HepG2 (cell line): ENCODE data around the gene PDP2. TPM values are rescaled to one million over a fixed set of nuclear protein-coding genes. Genes with fewer than 3 reads are reported as not detected.

Experiments used
- E2F2 ChIP-seq: sonication (generic); formaldehyde crosslinking; IDR thresholded peaks from 2 replicates; pipeline ENCODE4 v1.4.0; 2020; ENCODE audit warnings: missing genetic modification reagents, borderline replicate concordance
- HIC2 ChIP-seq: sonication (generic); formaldehyde crosslinking; IDR thresholded peaks from 2 replicates; pipeline ENCODE4 v1.9.0; 2022; ENCODE audit warnings: low read depth, missing genetic modification reagents
- HMGA1 ChIP-seq: sonication (generic); formaldehyde crosslinking; conservative IDR thresholded peaks from 2 replicates; pipeline ENCODE4 v1.4.0; 2020; ENCODE audit warnings: missing genetic modification reagents
- HMGXB4 ChIP-seq, 2 experiments: sonication (generic) in 1 of 2; formaldehyde crosslinking in 1 of 2; IDR thresholded peaks; 2 replicates each; pipeline versions ENCODE4 v1.4.0 to v1.6.1; 2018 to 2020; ENCODE audit warnings: missing genetic modification reagents in 2 of 2, borderline replicate concordance in 1 of 2, low read depth in 1 of 2, mild to moderate bottlenecking in 1 of 2, missing biosample characterization in 1 of 2
- NFYB ChIP-seq: sonication (generic); formaldehyde crosslinking; IDR thresholded peaks from 2 replicates; pipeline ENCODE4 v1.4.0; 2020; ENCODE audit warnings: missing genetic modification reagents
- PREB ChIP-seq: sonication (generic); formaldehyde crosslinking; IDR thresholded peaks from 2 replicates; pipeline ENCODE4 v1.4.0; 2020; ENCODE audit warnings: missing genetic modification reagents
- SMARCE1 ChIP-seq: fragments of 450-650 bp; IDR thresholded peaks from 2 replicates; pipeline ENCODE4 v1.6.1; 2017; ENCODE audit warnings: borderline replicate concordance
- SNAPC2 ChIP-seq: sonication (generic); formaldehyde crosslinking; IDR thresholded peaks from 2 replicates; pipeline ENCODE4 v1.8.1; 2022; ENCODE audit warnings: mild to moderate bottlenecking, missing genetic modification reagents
- TARDBP ChIP-seq: sonication (generic); formaldehyde crosslinking; IDR thresholded peaks from 2 replicates; pipeline ENCODE4 v1.8.0; 2022; ENCODE audit warnings: mild to moderate bottlenecking, missing genetic modification reagents
- ZBTB7B ChIP-seq: sonication (generic); formaldehyde crosslinking; IDR thresholded peaks from 2 replicates; pipeline ENCODE4 v1.4.0; 2020; ENCODE audit warnings: missing genetic modification reagents
- ZFP91 ChIP-seq: sonication (generic); formaldehyde crosslinking; IDR thresholded peaks from 2 replicates; pipeline ENCODE4 v1.9.0; 2022; ENCODE audit warnings: missing genetic modification reagents, mild to moderate bottlenecking, borderline replicate concordance
- ZNF142 ChIP-seq: sonication (generic); formaldehyde crosslinking; IDR thresholded peaks from 2 replicates; pipeline ENCODE4 v1.4.0; 2020; ENCODE audit warnings: missing genetic modification reagents
- ZNF205 ChIP-seq: IDR thresholded peaks from 2 replicates; pipeline ENCODE4 v1.6.1; 2018; ENCODE audit warnings: missing biosample characterization, missing genetic modification reagents
- ZNF530 ChIP-seq: sonication (generic); formaldehyde crosslinking; IDR thresholded peaks from 2 replicates; pipeline ENCODE4 v1.5.0; 2020; ENCODE audit warnings: low read depth, mild to moderate bottlenecking, missing genetic modification reagents
- polyA plus RNA-seq, 8 experiments: library from polyadenylated mRNA; depleted of rRNA in 3 of 8; stranded (reverse) in 7 of 8; unstranded in 1 of 8; fragments of >200 nt; fragmentation: Illumina TruSeq in 4 of 8; extraction: Trizol in 4 of 8; gene quantifications; 2 replicates each; pipeline versions ENCODE4 v1.2.1 to v1.2.3, GENCODE V29; 2011 to 2016; ENCODE audit warnings: low read depth in 4 of 8, missing spikeins in 1 of 8, mixed read lengths in 1 of 8; ENCODE audit not compliant: insufficient read depth in 1 of 8
- total RNA-seq, 5 experiments: library from RNA; depleted of rRNA; stranded (reverse); fragments of >200 nt; fragmentation: Illumina TruSeq; extraction: Trizol; gene quantifications; 2 replicates each; pipeline ENCODE4 v1.2.3, GENCODE V29; 2016; ENCODE audit warnings: low read depth in 1 of 5

Gene PDP2
- total and polyA plus RNA-seq, 2 of the 13 experiments (the other 11 are each of a cell fraction or from before 2014, with no cell fraction given) = 12.8 to 15.8 TPM

- peak; percentile 76; the same call in 1 of the 2 replicates for TF ChIP-seq PREB
- peak; percentile 96; the same call in 1 of the 2 replicates for TF ChIP-seq ZNF205 (CRISPR knock-in tag)
- TF ChIP-seq HIC2 (CRISPR knock-in tag) = peak; percentile 87
- no peak for TF ChIP-seq ZNF530 (CRISPR knock-in tag)
- TF ChIP-seq SMARCE1 = no peak
- TF ChIP-seq ZNF142 (CRISPR knock-in tag) = peak; percentile 90
- peak; percentile 91 for TF ChIP-seq TARDBP (CRISPR knock-in tag)
- peak; percentile 92 for TF ChIP-seq E2F2
- TF ChIP-seq ZBTB7B (CRISPR knock-in tag) = peak; percentile 64; the same call in 1 of the 2 replicates
- peak; percentile 96 for TF ChIP-seq ZFP91
- TF ChIP-seq HMGA1 (CRISPR knock-in tag) = no peak
- peak; percentile 96 to 99 for TF ChIP-seq HMGXB4 (CRISPR knock-in tag; IDR thresholded peaks at IDR 0.05; ENCODE audit: borderline replicate concordance in 1 of 2, low read depth in 1 of 2)
- TF ChIP-seq SNAPC2 (CRISPR knock-in tag) = no peak
- TF ChIP-seq NFYB (CRISPR knock-in tag) = peak; percentile 13; the same call in 1 of the 2 replicates
Measured at GRCh38 chr16:66934138-66934838, 54.0 kb downstream of the PDP2 start, which contains the start of gene CIAO2B (continued).
